ENCODE measurements around the gene ADGRG2. TPM values are rescaled to one million over a fixed set of nuclear protein-coding genes. Genes with fewer than 3 reads are reported as not detected.
"Not testable (repeated sequence)": the region's sequence is repeated elsewhere in the genome, so short reads cannot be mapped to it uniquely, and the experiment has no call there.

ADGRG2 gene
- total RNA-seq, 4 donors from 2014 or later: 0.83 to 2.7 (median 2.1) TPM

GRCh38 chrX:19072372-19072771 is 49.9 kb downstream of the ADGRG2 start:
- WGBS: 58% methylated on average over 3 of the region's 3 CpGs
- Histone ChIP-seq H3K4me1 (no peaks in the 10 kb centered on the region), H3K27me3 (no peaks in the 10 kb centered on the region), H3K4me3 (no peak overlapping the region), H3K36me3 (no peaks in the 10 kb centered on the region), H3K9me3 (no peaks in the 10 kb centered on the region), H3K27ac (replicated peaks in 1 of 4) (no peak overlapping the region)
- DNase-seq (ENCODE audit: extremely low spot score): no peak
- TF ChIP-seq POLR2A (IDR thresholded peaks at IDR 0.05; ENCODE audit: low read depth) (no peak), EP300 (IDR thresholded peaks at IDR 0.05) (no peak), POLR2AphosphoS5 (IDR thresholded peaks at IDR 0.05) (no peak)
- intact Hi-C loops (cut with DNase I): no loop called here

- Histone ChIP-seq H3K36me3 (no peaks in the 10 kb centered on the region), H3K9me3 (no peaks in the 10 kb centered on the region), H3K27ac (replicated peaks in 1 of 4) (no peak overlapping the region), H3K4me3 (no peak overlapping the region), H3K4me1 (no peaks in the 10 kb centered on the region), H3K27me3 (no peaks in the 10 kb centered on the region)
- intact Hi-C loops (cut with DNase I): no loop called here
- WGBS: 83% methylated on average over 3 of the region's 3 CpGs
- no peak for DNase-seq (ENCODE audit: extremely low spot score)
- TF ChIP-seq POLR2AphosphoS5 (IDR thresholded peaks at IDR 0.05) (no peak), CTCF (IDR thresholded peaks at IDR 0.05) (no peak), POLR2A (IDR thresholded peaks at IDR 0.05; ENCODE audit: low read depth) (no peak), EP300 (IDR thresholded peaks at IDR 0.05) (no peak)
Measured at GRCh38 chrX:19070555-19070994, 51.7 kb downstream of the ADGRG2 start.

- H3K9me3 ChIP-seq; DNase-seq (ENCODE audit: extremely low spot score); H3K36me3 ChIP-seq; H3K4me3 ChIP-seq; H3K27me3 ChIP-seq; H3K27ac ChIP-seq (replicated peaks in 1 of 4); intact Hi-C loops (cut with DNase I); H3K4me1 ChIP-seq: not testable (repeated sequence)
- WGBS: 82% methylated on average over 4 of the region's 4 CpGs
Measured at GRCh38 chrX:19066987-19067386, 55.3 kb downstream of the ADGRG2 start.

- Histone ChIP-seq H3K4me3 (no peak overlapping the region), H3K9me3 (no peaks in the 10 kb centered on the region), H3K36me3 (no peaks in the 10 kb centered on the region), H3K27ac (replicated peaks in 1 of 4) (no peak overlapping the region), H3K27me3 (no peaks in the 10 kb centered on the region), H3K4me1 (no peaks in the 10 kb centered on the region)
- no peak for DNase-seq (ENCODE audit: extremely low spot score)
- intact Hi-C loops (cut with DNase I): no loop called here
- TF ChIP-seq POLR2AphosphoS5 (IDR thresholded peaks at IDR 0.05) (no peak), CTCF (IDR thresholded peaks at IDR 0.05) (no peak), POLR2A (IDR thresholded peaks at IDR 0.05; ENCODE audit: low read depth) (no peak), EP300 (IDR thresholded peaks at IDR 0.05) (no peak)
- 83% methylated on average over 5 of the region's 5 CpGs for WGBS
Measured at GRCh38 chrX:19065535-19065934, 56.7 kb downstream of the ADGRG2 start.

GRCh38 chrX:19064175-19064574 is 58.1 kb downstream of the ADGRG2 start:
- Histone ChIP-seq H3K27me3 (no peaks in the 10 kb centered on the region), H3K36me3 (no peaks in the 10 kb centered on the region), H3K9me3 (no peaks in the 10 kb centered on the region), H3K4me3 (no peak overlapping the region), H3K27ac (replicated peaks in 1 of 4) (no peak overlapping the region), H3K4me1 (no peaks in the 10 kb centered on the region)
- intact Hi-C loops (cut with DNase I): no loop called here
- WGBS: 78% methylated on average over 6 of the region's 6 CpGs
- no peak for DNase-seq (ENCODE audit: extremely low spot score)
- TF ChIP-seq CTCF (IDR thresholded peaks at IDR 0.05): no peak
- TF ChIP-seq POLR2AphosphoS5 (IDR thresholded peaks at IDR 0.05): no peak
- no peak for TF ChIP-seq POLR2A (IDR thresholded peaks at IDR 0.05; ENCODE audit: low read depth)
- no peak for TF ChIP-seq EP300 (IDR thresholded peaks at IDR 0.05)

- Histone ChIP-seq H3K9me3 (no peaks in the 10 kb centered on the region), H3K27me3 (no peaks in the 10 kb centered on the region), H3K36me3 (no peaks in the 10 kb centered on the region), H3K4me1 (no peaks in the 10 kb centered on the region), H3K4me3 (no peak overlapping the region), H3K27ac (replicated peaks in 1 of 4) (no peak overlapping the region)
- intact Hi-C loops (cut with DNase I): no loop called here
- no peak for DNase-seq (ENCODE audit: extremely low spot score)
- WGBS: 84% methylated on average over 8 of the region's 8 CpGs
- TF ChIP-seq CTCF (IDR thresholded peaks at IDR 0.05) (no peak), EP300 (IDR thresholded peaks at IDR 0.05) (no peak), POLR2A (IDR thresholded peaks at IDR 0.05; ENCODE audit: low read depth) (no peak), POLR2AphosphoS5 (IDR thresholded peaks at IDR 0.05) (no peak)
Measured at GRCh38 chrX:19063030-19063429, 59.2 kb downstream of the ADGRG2 start.

Measured in esophagus muscularis mucosa (tissue), 4 donors.